ENCODE results near the gene LRRIQ4.
A peak's percentile ranks its signal among the peaks of the same experiment; 100 is the strongest.

LRRIQ4 gene

DNA sequence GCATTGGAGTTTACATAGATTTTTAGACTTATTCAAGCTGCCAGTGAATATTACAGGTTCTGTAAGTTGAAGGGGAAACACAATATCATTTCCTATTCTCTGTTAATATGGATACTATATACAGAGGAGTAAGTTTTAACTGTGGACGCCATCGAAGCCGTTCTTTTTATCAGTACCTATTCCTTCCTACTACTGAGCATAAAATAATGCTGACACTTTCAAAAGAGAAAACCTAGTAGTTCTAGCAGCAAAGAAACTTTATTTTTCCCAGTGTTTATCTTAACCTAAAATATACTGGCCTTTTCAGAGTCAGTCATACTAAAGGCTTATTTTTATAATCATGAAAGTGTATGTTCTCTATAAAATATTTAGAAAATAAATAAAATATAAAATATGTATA lies 42.8 kb downstream of the LRRIQ4 start:
- DNase-seq (ENCODE audit: low read depth, low spot score), result no peak

DNA sequence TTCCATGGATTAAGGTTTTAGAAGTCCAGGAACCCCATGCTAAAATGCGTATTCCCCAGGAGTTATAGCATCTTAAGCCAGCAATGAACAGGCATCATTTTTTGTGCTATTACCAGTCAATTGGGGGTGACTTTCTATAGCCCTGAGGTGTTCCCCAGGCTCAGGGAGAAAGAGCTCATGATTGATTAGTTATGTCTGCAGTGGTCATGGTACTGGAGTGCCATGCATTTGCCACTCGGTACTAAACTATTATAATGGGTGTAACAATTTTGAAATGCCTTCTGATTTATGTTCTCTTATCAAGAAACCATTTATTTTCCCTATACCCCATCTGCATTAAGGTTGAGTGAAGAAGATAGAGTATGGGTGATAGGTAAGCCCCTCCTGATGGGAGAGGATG lies 45.1 kb downstream of the LRRIQ4 start:
- no peak for DNase-seq (ENCODE audit: low read depth, low spot score)

DNA sequence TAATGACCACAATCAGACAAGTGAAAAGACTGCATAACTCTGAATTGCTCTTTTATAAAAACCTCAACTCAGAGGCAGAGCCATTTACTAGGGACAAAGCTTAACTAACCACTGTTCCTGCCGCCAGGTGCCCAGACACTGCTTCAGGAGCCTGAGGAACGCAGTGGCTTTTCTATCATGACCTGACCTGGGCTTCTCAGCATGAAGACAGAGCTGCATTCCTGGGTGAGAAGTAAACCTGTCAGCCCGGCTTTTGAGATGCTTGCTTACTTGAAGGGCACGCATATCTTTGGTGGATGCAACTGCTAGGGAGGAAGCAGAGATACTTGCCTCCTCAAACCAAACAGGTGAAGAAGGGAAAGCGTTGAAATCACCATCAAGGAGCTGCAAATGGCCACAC lies 49.2 kb downstream of the LRRIQ4 start:
- DNase-seq (ENCODE audit: low read depth, low spot score), result peak; percentile 28

DNA sequence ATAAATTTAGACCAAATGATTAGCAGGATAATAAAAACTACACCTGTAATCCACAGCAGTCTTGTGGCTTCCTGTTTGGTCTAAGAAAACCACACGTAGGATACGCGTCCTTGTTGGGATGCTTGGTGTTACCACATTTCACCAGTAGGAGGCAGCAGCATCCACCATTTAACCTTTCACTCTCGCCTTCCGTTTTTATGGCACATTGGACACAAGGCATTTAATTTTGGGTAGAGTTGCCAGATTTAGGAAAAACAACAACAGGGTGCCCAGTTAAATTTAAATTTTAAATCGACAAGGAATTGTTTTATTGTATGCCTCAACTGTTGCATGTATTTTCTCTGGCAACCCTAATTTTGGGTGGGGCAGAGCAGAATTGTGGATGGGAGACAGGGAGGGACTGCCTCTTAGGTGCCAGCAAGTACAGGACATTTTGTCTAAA lies 50.8 kb downstream of the LRRIQ4 start:
- DNase-seq (ENCODE audit: low read depth, low spot score), result peak; percentile 42

DNA sequence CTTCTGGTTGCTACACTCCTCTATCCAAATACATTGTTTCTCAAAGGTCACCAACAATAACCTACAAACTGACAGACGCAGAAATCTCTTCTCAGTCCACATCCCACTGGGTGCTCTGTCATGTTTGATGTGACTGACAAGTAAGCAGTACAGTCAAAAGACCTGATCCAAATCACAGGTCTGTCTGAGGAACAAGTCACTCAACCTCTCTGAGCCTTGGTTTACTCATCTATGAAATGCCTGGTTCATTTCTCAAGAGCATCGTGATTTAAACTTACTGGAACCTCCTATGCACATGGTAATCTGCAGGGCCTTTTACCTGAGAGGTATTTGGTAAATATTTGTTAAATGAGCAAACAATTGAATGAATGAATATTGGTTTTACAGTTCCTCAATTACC lies 51.6 kb downstream of the LRRIQ4 start:
- no peak for DNase-seq (ENCODE audit: low read depth, low spot score)

DNA sequence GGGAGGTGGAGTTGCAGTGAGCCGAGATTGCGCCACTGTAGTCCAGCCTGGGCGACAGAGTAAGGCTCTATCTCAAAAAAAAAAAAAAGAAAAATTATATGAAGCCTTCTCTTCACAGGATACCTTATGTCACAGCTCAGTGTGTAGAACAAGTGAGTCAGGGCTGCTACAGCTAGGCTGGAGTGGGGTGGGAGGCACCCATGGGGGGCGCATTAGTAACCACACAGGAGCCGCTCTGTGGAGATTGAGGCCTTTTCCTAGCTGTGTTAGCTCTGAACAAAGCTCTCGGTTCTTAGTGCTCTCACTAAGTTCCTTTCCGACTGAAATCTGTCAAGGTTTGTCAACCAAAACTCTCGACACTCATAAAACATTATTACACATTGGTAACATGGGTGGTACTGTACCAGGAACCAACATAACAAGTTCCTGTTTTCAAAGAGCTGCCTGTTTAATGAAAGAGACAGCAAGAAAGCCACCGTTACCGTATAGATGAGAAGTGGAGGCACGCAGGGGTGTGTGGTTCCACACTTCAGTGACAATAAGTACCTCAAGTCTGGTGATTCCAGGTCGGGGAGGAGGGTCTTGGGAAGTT lies 52.6 kb downstream of the LRRIQ4 start:
- DNase-seq (ENCODE audit: low read depth, low spot score), result no peak

GRCh38 chr3:169867584-169868210 lies 55.0 kb downstream of the LRRIQ4 start:
- no peak for DNase-seq (ENCODE audit: low read depth, low spot score)

GRCh38 chr3:169868369-169868768 lies 55.7 kb downstream of the LRRIQ4 start:
- DNase-seq (ENCODE audit: low read depth, low spot score), result no peak

GRCh38 chr3:169869484-169870220 lies 57.0 kb downstream of the LRRIQ4 start, which contains the start of gene LRRC31:
Gene LRRC31, minus strand, starts transcription at chr3:169869935. Its CDS starts 128 bp downstream, at chr3:169869807.
- DNase-seq (ENCODE audit: low read depth, low spot score), result no peak

GRCh38 chr3:169871129-169871886 lies 58.6 kb downstream of the LRRIQ4 start:
- DNase-seq (ENCODE audit: low read depth, low spot score), result no peak

DNA sequence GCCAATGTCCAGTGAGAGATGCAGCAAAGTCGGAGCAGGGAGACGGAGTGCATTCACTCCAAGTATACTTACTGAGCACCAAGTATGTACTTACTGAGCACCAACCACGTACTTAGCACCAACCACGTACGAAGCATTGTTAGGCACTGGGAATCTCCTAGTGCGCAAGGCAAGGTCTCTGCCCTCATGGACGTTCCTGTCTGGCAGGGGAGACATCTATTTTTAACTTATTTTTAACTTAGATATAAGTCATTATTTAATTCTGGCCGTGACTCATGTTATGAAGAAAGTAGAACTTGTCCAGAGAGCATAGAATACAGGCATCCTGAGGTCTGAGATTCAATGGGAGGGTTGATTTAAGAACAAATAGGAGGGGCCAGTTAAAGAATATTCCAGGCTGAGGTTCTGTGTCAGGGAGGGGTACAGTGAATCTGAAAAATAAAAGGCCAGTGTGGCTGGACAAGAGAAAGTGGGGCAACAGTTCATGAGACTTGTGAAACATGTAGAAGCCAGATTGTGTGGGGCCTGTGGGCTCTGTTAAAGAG lies 66.4 kb downstream of the LRRIQ4 start:
- DNase-seq (ENCODE audit: low read depth, low spot score), result no peak

- DNase-seq (ENCODE audit: low read depth, low spot score), result no peak
These were observed 67.3 kb downstream of the LRRIQ4 start for GRCh38 chr3:169879845-169880575.

DNA sequence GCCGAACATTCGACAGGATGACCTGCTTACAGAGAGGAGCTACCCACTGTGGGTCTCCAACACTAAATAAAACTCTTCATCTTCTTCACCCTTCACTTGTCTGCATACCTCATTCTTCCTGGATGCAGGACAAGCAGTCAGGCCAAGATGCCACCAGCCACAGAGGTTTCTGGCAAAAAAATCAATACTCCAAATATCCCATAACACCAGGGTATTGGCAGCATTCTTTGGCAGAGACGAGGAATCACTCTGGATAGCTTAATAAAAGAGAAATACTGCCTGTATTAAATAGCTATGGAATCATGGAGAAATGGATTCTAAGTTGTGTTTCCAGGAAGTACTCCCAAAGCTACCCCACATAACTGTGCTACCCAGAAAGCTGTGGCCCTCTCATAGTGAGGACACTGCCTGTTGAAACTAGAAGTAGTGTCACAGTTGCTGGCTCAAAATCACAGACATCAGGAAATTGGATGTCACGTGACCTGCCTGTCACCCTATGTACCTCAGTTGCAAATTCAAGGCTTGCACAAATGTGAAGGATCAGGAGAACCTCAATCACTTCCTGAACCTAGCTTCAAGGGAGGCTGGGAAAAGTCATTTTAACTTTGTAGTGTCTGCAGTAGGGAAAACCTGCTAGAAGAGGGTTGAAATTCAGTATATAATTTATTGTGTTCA lies 68.0 kb downstream of the LRRIQ4 start:
- DNase-seq (ENCODE audit: low read depth, low spot score), result no peak

- no peak for DNase-seq (ENCODE audit: low read depth, low spot score)
These were observed 74.0 kb downstream of the LRRIQ4 start for GRCh38 chr3:169886671-169887070.
